Measurements from ENCODE around the gene TPD52L1. TPM values are rescaled to one million over a fixed set of nuclear protein-coding genes. Genes with fewer than 3 reads are reported as not detected.

Gene TPD52L1
- total RNA-seq, 1 donor from 2014 or later = 48.0 TPM

DNA sequence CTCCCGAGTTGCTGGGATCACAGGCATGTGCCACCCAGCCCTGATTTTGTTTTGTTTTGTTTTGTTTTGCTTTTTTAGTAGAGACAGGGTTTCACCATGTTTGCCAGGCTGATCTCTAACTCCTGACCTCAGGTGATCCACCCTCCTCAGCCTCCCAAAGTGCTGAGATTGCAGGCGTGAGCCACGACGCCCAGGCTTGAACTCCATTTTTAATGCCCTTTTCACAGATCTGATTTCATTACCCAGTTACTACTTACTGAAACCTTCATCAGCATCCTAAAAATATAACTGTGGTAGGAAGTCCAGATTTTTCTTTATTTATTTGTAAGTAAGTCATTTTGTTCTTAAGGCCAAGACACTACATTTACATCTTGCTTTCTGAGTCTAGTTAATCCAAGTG lies 84.2 kb downstream of the TPD52L1 start:
- Mint-ChIP-seq H3K36me3 (ENCODE audit: low read depth) (peaks cover 14% of the 10 kb centered on the region), H3K27ac (ENCODE audit: unreplicated experiment) (no peak overlapping the region), H3K4me3 (ENCODE audit: unreplicated experiment) (no peak overlapping the region), H3K27me3 (ENCODE audit: low read depth) (no peaks in the 10 kb centered on the region), H3K9me3 (ENCODE audit: low read depth) (peaks cover 32% of the 10 kb centered on the region), H3K4me1 (ENCODE audit: low read depth) (peaks cover 18% of the 10 kb centered on the region)
- TF ChIP-seq, protein P1, sequence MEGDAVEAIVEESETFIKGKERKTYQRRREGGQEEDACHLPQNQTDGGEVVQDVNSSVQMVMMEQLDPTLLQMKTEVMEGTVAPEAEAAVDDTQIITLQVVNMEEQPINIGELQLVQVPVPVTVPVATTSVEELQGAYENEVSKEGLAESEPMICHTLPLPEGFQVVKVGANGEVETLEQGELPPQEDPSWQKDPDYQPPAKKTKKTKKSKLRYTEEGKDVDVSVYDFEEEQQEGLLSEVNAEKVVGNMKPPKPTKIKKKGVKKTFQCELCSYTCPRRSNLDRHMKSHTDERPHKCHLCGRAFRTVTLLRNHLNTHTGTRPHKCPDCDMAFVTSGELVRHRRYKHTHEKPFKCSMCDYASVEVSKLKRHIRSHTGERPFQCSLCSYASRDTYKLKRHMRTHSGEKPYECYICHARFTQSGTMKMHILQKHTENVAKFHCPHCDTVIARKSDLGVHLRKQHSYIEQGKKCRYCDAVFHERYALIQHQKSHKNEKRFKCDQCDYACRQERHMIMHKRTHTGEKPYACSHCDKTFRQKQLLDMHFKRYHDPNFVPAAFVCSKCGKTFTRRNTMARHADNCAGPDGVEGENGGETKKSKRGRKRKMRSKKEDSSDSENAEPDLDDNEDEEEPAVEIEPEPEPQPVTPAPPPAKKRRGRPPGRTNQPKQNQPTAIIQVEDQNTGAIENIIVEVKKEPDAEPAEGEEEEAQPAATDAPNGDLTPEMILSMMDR (IDR thresholded peaks at IDR 0.05) = no peak
- no peak for DNase-seq (ENCODE audit: low spot score)

DNA sequence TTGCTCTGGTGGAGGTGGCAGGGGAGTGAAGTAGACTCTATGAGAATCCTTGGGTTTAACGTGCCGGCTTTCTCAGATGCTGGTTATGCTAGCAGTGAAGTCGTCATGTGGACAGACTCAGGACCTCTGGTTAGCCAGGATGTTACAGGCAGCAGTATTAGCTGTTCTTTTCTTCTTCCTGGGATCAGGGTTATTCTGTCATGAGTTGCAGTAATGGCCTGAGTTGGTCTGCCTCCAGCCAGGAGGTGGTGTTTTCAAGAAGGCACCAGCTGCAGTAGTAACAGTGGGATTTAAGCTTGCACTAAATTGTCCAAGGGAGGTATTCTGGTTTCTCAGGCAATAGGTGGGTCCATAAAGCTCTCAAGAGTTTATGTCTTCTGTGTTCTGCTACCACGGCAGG lies 91.5 kb downstream of the TPD52L1 start:
- H3K27me3 Mint-ChIP-seq (ENCODE audit: low read depth) = no peaks in the 10 kb centered on the region
- no peak for DNase-seq (ENCODE audit: low spot score)
- peaks cover 32% of the 10 kb centered on the region for H3K9me3 Mint-ChIP-seq (ENCODE audit: low read depth)
- H3K4me1 Mint-ChIP-seq (ENCODE audit: low read depth) = peaks cover 32% of the 10 kb centered on the region
- TF ChIP-seq, protein P1 (IDR thresholded peaks at IDR 0.05) = no peak
- peaks cover 21% of the 10 kb centered on the region for H3K36me3 Mint-ChIP-seq (ENCODE audit: low read depth)
- no peak overlapping the region for H3K4me3 Mint-ChIP-seq (ENCODE audit: unreplicated experiment)
- no peak overlapping the region for H3K27ac Mint-ChIP-seq (ENCODE audit: unreplicated experiment)

DNA sequence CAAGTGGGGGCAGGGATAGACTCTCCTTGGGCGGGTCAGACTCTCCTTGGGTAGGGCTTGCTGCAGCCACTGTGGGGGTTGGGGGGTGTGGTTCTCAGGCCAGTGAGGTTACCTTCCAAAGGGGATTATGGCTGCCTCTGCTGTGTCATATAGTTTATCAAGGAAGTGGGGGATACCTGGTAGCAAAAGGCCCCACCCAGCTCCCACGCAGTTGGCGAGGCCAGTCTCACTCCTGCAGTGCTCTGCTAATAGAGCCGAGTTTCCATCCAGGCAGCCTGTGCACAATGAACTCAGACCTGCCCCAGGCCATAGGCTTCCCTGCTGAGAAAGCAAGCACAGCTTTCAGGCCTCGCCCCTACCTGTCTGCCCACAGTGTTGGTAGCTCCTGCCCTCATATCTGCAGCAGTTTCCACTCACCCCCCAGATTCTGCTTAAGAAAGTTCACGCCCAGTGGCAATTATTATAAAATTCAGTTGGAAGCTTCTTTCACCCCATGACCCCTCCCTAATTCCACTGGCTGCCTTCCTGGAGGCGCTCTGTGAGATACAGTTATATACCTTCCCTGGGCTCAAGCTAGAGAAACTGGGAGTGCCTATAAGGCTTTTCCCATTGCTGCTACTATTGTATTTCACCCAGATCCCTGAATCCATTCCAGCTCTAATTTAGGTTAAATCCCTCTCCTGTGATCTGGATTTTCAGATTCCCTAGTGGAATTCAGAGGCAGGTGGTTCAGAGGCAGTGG lies 92.1 kb downstream of the TPD52L1 start:
- peaks cover 29% of the 10 kb centered on the region for H3K9me3 Mint-ChIP-seq (ENCODE audit: low read depth)
- peaks cover 32% of the 10 kb centered on the region for H3K4me1 Mint-ChIP-seq (ENCODE audit: low read depth)
- no peaks in the 10 kb centered on the region for H3K27me3 Mint-ChIP-seq (ENCODE audit: low read depth)
- H3K36me3 Mint-ChIP-seq (ENCODE audit: low read depth) = peaks cover 21% of the 10 kb centered on the region
- H3K4me3 Mint-ChIP-seq (ENCODE audit: unreplicated experiment) = no peak overlapping the region
- H3K27ac Mint-ChIP-seq (ENCODE audit: unreplicated experiment) = peak overlapping the region; percentile 52
- no peak for DNase-seq (ENCODE audit: low spot score)
- TF ChIP-seq, protein P1 (IDR thresholded peaks at IDR 0.05) = no peak

DNA sequence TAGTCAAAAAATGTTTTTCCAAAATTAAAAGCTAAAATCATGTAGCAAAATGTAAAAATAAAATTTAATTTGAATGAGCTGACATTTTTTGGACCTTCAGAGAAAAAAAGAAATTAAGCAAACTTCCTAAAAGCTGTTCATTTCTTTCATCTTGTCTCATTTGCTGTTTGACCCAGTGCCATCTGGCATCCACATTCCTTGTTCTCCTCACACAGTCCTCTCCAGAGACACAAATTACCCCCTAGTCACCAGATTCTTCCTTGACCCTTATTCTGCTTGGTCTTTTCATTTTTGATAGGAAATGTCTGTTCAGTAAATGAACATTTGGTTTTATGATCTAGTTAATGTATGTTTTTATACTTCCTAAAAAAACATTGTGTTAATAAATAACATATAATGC lies 93.0 kb downstream of the TPD52L1 start:
- no peaks in the 10 kb centered on the region for H3K27me3 Mint-ChIP-seq (ENCODE audit: low read depth)
- no peak for DNase-seq (ENCODE audit: low spot score)
- H3K4me3 Mint-ChIP-seq (ENCODE audit: unreplicated experiment) = no peak overlapping the region
- TF ChIP-seq, protein P1 (IDR thresholded peaks at IDR 0.05) = no peak
- peaks cover 20% of the 10 kb centered on the region for H3K9me3 Mint-ChIP-seq (ENCODE audit: low read depth)
- H3K36me3 Mint-ChIP-seq (ENCODE audit: low read depth) = peaks cover 15% of the 10 kb centered on the region
- H3K4me1 Mint-ChIP-seq (ENCODE audit: low read depth) = peaks cover 39% of the 10 kb centered on the region
- peak overlapping the region; percentile 76 for H3K27ac Mint-ChIP-seq (ENCODE audit: unreplicated experiment)

DNA sequence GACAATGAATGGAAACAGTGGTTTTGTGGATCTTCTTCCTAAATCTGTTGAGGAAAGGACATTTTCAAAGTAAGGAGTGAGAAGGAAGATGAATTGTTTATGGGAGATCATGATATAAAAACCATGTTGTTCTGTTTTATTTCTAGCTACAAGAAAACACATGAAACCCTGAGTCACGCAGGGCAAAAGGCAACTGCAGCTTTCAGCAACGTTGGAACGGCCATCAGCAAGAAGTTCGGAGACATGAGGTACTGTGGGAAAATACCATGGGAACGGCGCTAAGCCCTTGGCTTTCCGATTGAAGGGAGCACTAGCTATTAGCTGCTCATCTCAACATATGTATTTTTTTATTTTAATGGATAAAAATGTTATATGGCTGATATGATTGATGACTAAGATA lies 94.6 kb downstream of the TPD52L1 start:
- no peak overlapping the region for H3K27ac Mint-ChIP-seq (ENCODE audit: unreplicated experiment)
- H3K27me3 Mint-ChIP-seq (ENCODE audit: low read depth) = no peaks in the 10 kb centered on the region
- H3K9me3 Mint-ChIP-seq (ENCODE audit: low read depth) = peaks cover 6% of the 10 kb centered on the region
- H3K4me1 Mint-ChIP-seq (ENCODE audit: low read depth) = peaks cover 54% of the 10 kb centered on the region
- H3K36me3 Mint-ChIP-seq (ENCODE audit: low read depth) = peaks cover 4% of the 10 kb centered on the region
- TF ChIP-seq, protein P1 (IDR thresholded peaks at IDR 0.05) = no peak
- no peak for DNase-seq (ENCODE audit: low spot score)
- no peak overlapping the region for H3K4me3 Mint-ChIP-seq (ENCODE audit: unreplicated experiment)

Measured in chondrocyte (in vitro differentiated cells).